Measurements from ENCODE around the gene DNAH11.
A peak's percentile ranks its signal among the peaks of the same experiment; 100 is the strongest.
"Not testable (repeated sequence)": the region's sequence is repeated elsewhere in the genome, so short reads cannot be mapped to it uniquely, and the experiment has no call there.

DNAH11 gene

DNA sequence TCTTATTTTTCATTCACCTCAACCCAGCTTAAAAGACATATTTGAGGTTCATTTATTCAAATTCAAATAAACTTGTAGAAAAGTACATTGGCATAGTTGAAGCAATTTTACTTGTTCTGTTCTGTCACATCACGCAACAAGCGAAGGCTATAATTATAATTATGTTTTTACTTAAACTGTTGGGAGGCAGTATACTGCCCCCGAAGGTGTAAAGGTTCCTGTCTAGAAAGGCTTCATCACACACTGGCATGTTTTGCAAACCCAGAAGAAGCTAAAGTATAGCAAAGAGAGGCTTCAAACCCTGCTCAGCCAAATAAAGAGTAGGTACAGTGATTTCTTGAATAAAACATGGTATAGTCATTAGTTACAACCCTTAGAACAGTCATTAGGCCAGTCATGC, 340.2 kb downstream of the DNAH11 start:
- DNase-seq (no peak), ATAC-seq (no peak)
- H3K4me3 Mint-ChIP-seq: no peak overlapping the region
- H3K9me3 Mint-ChIP-seq: no peaks in the 10 kb centered on the region
- no peaks in the 10 kb centered on the region for H3K27me3 Mint-ChIP-seq
- H3K4me1 Mint-ChIP-seq: no peaks in the 10 kb centered on the region
- H3K27ac Mint-ChIP-seq: no peak overlapping the region

DNA sequence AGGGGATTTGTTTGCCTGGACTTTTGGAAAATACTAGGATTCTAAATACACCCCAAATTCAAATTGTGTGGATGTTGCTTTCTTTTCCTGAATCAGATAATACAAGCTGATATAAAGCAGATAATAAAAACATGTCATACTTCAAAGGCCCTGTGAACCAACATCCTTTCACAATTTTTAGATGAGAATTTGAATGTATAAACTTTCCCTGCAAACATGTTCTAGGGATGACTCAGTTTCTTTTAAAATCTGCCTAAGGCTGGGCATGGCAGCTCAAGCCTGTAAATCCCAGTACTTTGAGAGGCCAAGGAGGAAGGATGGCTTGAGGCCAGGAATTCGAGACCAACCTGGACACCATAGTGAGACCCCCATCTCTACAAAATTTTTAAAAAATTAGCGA, 340.7 kb downstream of the DNAH11 start:
- not testable (repeated sequence) for H3K4me3 Mint-ChIP-seq, H3K27ac Mint-ChIP-seq, DNase-seq

DNA sequence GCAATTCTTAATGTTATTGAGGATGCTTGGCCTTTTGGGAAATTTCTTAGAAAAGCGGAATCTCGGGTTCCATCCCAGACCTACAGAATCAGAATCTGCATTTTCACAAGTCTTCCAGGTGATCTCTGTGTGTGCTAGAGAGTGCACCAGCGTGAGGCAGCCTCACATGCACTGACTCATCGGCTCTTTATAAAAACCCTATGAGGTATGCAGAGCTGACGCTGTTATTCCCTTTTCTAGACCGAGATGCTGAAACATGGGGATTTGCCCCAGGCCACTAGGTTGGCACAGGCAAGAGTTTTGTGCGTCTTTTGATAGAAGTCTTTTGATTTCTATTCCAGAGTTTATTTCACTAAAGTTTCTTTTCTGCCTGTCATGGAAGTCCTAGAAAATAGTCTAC, 341.7 kb downstream of the DNAH11 start:
- ATAC-seq (no peak), DNase-seq (no peak)
- Mint-ChIP-seq H3K27ac (no peak overlapping the region), H3K9me3 (no peaks in the 10 kb centered on the region), H3K4me1 (no peaks in the 10 kb centered on the region), H3K27me3 (no peaks in the 10 kb centered on the region), H3K4me3 (no peak overlapping the region)

More for the DNA sequence above, 340.7 kb downstream of the DNAH11 start:
- H3K4me1 Mint-ChIP-seq, ATAC-seq, H3K27me3 Mint-ChIP-seq, H3K9me3 Mint-ChIP-seq: not testable (repeated sequence)

DNA sequence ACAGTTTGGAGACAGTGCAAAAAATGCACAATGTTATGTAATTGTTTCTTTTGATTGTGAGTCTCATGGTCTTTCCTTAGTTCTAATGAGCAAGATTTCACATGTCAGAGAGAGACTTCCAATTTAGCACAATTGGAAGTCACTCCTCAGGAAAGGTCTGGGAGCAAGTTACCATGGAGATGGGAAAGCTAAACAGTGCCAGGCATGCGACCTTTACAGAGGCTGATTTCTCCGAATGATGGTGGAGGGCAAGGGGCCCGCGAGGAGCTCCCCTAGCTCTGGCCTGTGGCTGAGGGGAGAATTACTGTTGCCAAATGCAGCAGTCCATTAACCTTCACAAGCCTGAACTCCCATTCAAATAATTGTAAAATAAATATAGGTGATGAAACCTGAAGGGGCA, 343.6 kb downstream of the DNAH11 start:
- ATAC-seq (no peak), DNase-seq (no peak)
- no peaks in the 10 kb centered on the region for H3K9me3 Mint-ChIP-seq
- no peak overlapping the region for H3K4me3 Mint-ChIP-seq
- H3K4me1 Mint-ChIP-seq: no peaks in the 10 kb centered on the region
- H3K27ac Mint-ChIP-seq: no peak overlapping the region
- no peaks in the 10 kb centered on the region for H3K27me3 Mint-ChIP-seq

DNA sequence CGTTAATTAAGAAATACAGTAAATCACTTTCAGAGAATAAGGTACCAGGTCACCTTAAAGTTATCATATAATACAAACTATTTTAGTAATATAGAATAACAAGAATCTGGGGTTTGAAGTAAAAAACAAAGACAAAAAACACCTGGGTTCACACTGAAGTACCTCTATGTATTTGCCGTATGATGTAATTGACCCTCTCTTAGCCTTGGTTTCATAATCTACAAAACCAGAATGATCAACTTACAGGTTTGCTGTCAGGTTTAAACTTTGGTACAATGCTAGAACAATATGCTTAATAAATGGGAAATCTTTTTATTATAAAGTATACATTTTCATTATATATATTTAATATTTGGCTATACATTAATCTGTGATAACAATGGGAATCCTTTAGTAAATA, 344.5 kb downstream of the DNAH11 start:
- ATAC-seq (no peak), DNase-seq (no peak)
- Mint-ChIP-seq H3K27ac (no peak overlapping the region), H3K4me1 (no peaks in the 10 kb centered on the region), H3K9me3 (no peaks in the 10 kb centered on the region), H3K4me3 (no peak overlapping the region), H3K27me3 (no peaks in the 10 kb centered on the region)

DNA sequence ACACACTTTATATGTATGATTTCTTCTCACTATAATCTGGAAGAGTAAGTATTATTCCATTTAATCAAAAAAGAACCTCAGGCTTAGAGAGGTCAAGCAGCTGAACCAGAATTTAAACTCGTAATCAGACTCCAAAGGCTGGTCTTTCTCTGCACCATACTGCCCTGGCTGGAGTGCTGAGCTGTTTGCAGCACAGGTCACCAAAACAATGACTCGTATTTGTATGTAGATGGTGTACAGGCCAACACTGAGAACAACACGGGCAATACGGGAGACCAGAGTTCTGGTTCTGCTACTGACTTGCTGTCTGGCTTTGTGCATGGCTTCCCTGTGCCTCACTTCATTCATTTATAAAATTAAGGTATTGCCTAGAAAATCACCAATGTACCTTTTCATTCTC, 344.9 kb downstream of the DNAH11 start:
- no peak overlapping the region for H3K4me3 Mint-ChIP-seq
- no peaks in the 10 kb centered on the region for H3K9me3 Mint-ChIP-seq
- ATAC-seq (no peak), DNase-seq (no peak)
- H3K27ac Mint-ChIP-seq: no peak overlapping the region
- H3K27me3 Mint-ChIP-seq: no peaks in the 10 kb centered on the region
- no peaks in the 10 kb centered on the region for H3K4me1 Mint-ChIP-seq

DNA sequence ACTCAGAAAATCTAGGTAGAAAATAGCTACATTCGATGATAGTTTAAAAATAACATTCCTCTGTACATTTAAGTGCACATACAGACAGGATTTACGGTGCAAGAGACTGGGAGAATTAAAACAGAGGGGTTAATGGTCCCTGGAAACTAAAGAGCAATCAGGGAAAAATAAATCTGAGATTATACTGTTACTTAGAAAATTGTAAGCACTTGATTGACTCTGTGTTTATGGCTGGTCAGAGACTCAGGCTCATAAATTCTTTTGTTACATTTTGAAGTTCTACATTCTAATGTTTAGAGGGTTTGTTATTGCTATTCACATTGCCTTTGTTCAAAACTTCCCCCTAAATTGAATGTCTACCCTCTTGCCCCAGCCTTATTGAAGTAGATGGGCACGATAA, 348.5 kb downstream of the DNAH11 start:
- no peaks in the 10 kb centered on the region for H3K9me3 Mint-ChIP-seq
- H3K4me3 Mint-ChIP-seq: no peak overlapping the region
- H3K4me1 Mint-ChIP-seq: no peaks in the 10 kb centered on the region
- no peaks in the 10 kb centered on the region for H3K27me3 Mint-ChIP-seq
- ATAC-seq: no peak
- no peak overlapping the region for H3K27ac Mint-ChIP-seq
- DNase-seq: no peak

DNA sequence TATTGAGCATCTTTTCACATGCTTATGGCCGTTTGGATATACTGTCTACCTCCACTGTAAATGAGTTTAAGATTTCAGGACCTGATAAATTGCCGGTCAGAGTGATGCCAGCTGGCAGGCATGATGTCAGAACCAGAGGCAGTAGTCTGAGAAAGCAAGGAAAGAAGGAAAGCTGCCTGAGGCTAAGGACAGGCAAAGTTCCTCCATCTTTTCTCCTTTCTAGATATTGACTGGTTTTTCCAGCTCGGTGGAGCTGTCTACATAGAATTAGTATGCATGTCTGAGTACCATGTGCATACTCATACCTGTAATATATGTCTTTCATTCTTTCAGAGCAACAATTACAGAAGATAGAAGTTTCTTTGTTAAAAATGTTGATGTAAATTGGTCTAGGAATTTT, 350.6 kb downstream of the DNAH11 start:
- Mint-ChIP-seq H3K27ac (no peak overlapping the region), H3K27me3 (no peaks in the 10 kb centered on the region), H3K9me3 (peaks cover 8 to 11% of the 10 kb centered on the region in 2 donors), H3K4me1 (peaks cover 10% of the 10 kb centered on the region), H3K4me3 (no peak overlapping the region)
- DNase-seq (no peak), ATAC-seq (no peak)

DNA sequence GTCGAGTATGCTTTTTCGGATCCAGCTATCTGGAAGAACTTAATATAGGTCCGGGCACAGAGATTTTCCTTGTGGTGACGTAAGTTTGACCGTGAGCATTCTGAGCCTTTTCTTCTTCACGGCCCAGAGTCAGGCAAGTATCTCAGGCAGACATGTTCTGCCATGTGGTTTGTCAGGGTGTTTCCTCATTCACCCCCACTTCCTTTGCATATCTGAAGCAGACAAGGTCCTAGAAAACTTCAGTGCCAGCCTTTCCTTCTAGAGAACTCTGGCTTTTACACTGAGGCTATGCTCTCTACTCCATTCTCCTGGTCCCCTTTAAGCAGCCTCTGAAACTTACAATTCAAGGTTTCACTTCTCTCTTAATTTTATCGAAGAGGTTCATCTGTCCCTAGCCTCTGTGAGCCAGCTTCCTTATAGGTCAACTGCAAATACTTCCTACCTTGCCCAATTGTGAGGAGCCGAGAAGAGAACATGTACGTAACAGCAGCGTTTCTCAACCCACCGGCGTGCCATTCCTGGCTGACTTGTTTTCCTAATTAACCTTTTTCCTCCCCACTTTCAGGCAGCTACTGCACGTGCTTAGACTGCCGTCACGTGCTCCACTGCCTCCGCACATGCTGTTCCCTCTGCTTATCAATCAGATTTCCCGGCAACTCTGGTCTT, 355.6 kb downstream of the DNAH11 start:
- Mint-ChIP-seq H3K27ac (peak overlapping the region; percentile 98 to 99), H3K4me1 (peaks cover 22% of the 10 kb centered on the region), H3K27me3 (no peaks in the 10 kb centered on the region), H3K4me3 (peak overlapping the region; percentile 81 to 89), H3K9me3 (peaks cover 8 to 11% of the 10 kb centered on the region in 2 donors)
- DNase-seq (peak in 1 of 2 donors; percentile 20), ATAC-seq (peak; percentile 75)

DNA sequence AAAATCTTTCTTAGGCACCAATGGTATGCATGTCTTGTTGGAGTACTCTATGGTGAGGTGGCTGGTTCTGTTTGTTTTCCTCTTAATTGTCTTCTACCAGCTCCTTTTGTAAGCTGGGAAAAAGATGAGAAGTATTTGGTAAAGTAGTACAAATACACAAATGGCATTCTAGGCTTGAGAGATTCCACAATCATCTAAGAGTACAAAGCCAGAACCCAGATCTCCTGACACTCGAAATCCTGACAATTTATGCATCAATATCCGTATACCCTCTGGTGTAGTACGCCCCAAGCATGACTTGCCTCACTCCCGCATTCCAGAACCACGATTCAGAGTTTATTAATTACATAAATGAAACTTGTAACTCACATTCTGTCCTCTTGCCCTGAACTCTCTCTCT, 359.4 kb downstream of the DNAH11 start:
- H3K4me3 Mint-ChIP-seq: no peak overlapping the region
- peaks cover 22% of the 10 kb centered on the region for H3K4me1 Mint-ChIP-seq
- no peak for DNase-seq
- ATAC-seq: no peak
- peaks cover 8 to 9% of the 10 kb centered on the region in 2 donors for H3K9me3 Mint-ChIP-seq
- H3K27me3 Mint-ChIP-seq: no peaks in the 10 kb centered on the region
- H3K27ac Mint-ChIP-seq: no peak overlapping the region

DNA sequence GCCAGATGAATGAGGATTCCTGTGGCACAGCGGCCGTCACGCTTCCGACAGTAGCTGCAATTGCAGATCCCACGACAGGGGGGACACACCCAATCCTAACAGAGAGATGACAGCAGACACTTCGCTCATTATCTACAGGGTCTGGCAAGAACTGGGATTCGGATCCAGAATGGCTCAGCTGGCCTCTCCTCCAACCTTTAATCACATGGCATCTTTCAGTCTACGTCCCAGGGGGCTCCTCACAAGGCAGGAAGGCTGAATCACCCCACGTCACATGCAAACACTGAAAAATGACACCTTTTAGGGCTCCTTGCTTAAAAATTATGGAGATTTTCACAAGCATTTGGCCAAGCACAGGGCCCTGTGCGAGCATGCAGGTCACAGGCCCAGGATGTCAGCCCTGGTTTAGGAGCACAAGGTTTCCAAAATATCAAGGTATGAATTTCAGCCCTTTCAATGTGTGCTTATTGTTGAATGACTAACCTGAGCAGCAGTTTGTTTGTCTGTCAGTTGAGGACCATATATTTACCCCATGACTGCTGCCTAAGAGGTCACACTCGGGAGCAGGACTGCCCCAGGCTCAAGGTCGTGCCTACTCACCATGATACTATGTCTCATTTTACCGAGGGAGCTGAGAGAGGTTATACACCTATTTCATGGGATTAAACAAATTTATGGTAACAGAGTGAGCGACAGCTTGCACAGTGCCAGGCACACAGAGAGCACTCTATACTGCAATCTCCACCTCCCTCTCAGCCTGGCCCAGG, 360.4 kb downstream of the DNAH11 start:
- peaks cover 0 to under 1% of the 10 kb centered on the region in 2 donors for H3K9me3 Mint-ChIP-seq
- ATAC-seq: no peak

DNA sequence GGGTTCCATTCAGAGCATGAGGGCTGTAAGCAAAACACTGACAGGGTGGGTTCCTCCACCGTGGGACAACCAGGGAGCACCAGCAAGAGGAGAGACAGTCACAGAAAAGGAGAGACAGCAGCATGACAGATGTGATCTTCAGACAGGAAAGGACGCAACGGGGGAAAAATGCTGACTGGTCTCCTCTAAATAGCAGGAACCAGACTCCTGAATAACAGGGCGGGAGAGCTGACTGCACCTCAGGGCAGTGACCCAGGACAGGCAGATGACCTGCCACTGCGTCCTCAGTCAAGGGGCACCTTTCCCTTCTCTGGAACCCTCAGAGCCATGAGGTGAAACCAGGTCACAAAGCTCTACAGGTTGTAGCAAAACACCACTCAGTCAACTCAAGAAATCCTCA, 365.9 kb downstream of the DNAH11 start:
- Mint-ChIP-seq H3K27ac (peak overlapping the region in 1 of 2 donors; percentile 66), H3K9me3 (no peaks in the 10 kb centered on the region)

More for the DNA sequence above, 360.4 kb downstream of the DNAH11 start:
- no peaks in the 10 kb centered on the region for H3K27me3 Mint-ChIP-seq
- DNase-seq: no peak
- H3K27ac Mint-ChIP-seq: peak overlapping the region in 1 of 2 donors; percentile 3
- H3K4me1 Mint-ChIP-seq: peaks cover 13% of the 10 kb centered on the region
- no peak overlapping the region for H3K4me3 Mint-ChIP-seq

DNA sequence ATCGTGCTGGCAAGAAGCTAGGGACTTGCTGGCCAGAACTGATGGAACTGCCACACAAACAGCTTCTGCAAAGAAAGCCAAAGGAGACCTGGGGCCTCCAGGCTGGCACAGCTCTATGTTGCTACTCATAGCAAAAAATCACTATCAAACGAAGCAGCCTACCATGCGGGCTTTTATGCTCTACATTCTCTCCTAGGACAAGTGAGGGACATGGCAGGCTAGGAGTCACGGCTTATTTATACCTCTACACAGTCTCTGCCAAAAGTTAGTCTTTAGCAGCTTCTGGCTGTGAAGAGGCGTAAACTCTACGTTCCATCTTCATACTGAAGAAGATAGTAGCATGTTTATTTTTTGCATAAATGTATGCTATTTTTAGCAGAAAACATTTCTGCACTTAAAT, 367.4 kb downstream of the DNAH11 start:
- DNase-seq: no peak
- no peaks in the 10 kb centered on the region for H3K27me3 Mint-ChIP-seq
- ATAC-seq: no peak
- H3K9me3 Mint-ChIP-seq: no peaks in the 10 kb centered on the region
- no peaks in the 10 kb centered on the region for H3K4me1 Mint-ChIP-seq
- H3K4me3 Mint-ChIP-seq: no peak overlapping the region
- H3K27ac Mint-ChIP-seq: no peak overlapping the region

More for the DNA sequence above, 365.9 kb downstream of the DNAH11 start:
- ATAC-seq: no peak
- no peak overlapping the region for H3K4me3 Mint-ChIP-seq
- no peaks in the 10 kb centered on the region for H3K4me1 Mint-ChIP-seq
- H3K27me3 Mint-ChIP-seq: no peaks in the 10 kb centered on the region
- no peak for DNase-seq

DNA sequence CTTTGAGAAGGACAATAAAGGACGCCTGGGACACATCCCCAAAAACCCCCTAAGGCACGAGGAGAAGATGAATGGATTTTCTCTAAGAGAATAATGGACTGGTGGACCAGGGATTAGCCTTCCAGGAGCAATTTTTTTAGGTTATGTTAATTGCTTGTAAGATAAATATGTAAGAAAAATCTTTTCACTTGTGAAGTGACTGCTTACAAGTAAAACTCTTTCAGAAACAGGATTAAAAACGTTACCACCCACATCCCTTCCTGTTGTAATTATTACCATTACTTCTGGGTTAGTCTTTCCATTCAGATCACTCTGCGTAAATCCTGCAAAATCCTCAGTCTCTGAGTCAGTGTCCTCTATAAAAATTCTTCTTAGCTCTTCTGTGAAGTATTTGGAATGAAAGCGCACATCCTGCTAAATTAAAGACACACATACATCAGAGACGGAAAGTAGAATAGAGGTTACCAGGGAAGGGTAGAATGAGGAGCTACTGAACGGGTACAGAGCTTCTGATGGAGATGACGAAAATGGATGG, 368.6 kb downstream of the DNAH11 start:
- Mint-ChIP-seq H3K27me3 (no peaks in the 10 kb centered on the region), H3K9me3 (no peaks in the 10 kb centered on the region), H3K4me1 (no peaks in the 10 kb centered on the region), H3K4me3 (no peak overlapping the region), H3K27ac (no peak overlapping the region)
- ATAC-seq (no peak), DNase-seq (no peak)

DNA sequence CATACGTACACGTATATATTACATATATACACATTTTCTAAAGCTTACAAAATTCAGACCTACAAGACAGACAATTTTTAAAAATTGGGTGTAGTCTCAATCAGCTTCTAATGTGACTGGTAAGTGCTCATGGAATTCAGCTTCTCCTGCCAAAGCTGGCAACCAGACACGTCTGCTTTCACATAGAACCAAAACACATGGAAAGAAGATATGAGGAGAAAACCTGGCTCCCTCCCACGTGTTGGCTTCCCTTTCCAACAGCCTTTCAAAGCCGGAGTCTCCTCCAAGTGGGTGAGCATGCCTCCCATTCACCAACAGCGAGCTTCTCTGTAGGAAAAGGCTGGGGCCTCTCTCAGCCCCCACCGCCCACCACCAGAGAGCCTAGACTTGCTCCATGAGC, 369.5 kb downstream of the DNAH11 start:
- Mint-ChIP-seq H3K27ac (no peak overlapping the region), H3K27me3 (no peaks in the 10 kb centered on the region), H3K9me3 (no peaks in the 10 kb centered on the region), H3K4me3 (no peak overlapping the region), H3K4me1 (no peaks in the 10 kb centered on the region)
- ATAC-seq (no peak), DNase-seq (no peak)
